ENCODE measurements around the gene CLSTN2. TPM values are rescaled to one million over a fixed set of nuclear protein-coding genes. Genes with fewer than 3 reads are reported as not detected.

The CLSTN2 gene
- total and polyA plus RNA-seq, 2 of the 4 experiments (the other 2 are of a cell fraction) = under 0.01 to 0.07 TPM

DNA sequence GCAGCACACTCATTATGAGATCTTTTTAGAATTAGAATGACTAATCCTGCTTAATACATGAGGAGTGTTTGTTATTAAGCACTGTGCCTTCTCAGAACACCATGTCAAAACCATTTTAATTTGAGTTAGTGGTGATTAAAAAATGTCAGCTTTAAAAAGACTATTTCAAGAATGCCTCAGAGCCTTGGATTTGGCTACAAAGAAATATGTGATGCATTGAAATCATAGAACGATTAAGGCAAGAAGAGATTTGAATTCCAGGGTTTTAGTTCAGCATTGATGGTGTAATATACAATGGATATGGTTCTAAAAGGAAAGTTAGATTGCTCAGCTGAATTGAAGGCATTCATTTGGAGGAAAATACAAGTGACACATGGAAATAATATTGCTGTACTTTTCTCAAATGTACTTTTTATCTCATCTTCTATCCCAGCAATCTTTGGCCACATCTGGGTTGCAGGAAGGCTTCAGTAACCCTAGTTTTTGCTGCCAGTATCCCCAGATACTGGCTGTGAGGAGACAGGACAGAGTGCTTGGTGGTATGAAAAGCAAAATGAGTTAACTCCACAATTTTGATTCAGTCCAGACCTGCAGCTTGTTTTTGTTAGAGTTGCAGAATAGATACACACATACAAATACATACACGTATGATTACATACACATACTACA is 303.8 kb downstream of the CLSTN2 start:
- no peak for DNase-seq
- Histone ChIP-seq H3K56ac (ENCODE audit: extremely low read depth, insufficient read depth, low read length) (no peak overlapping the region), H2AK5ac (ENCODE audit: low read depth, low read length) (no peak overlapping the region), H2BK15ac (ENCODE audit: low read depth, low read length) (no peak overlapping the region), H4K20me1 (ENCODE audit: insufficient read depth, low read length) (no peaks in the 10 kb centered on the region), H2AFZ (replicated peaks; ENCODE audit: low read length, poor library complexity) (no peak overlapping the region), H4K8ac (ENCODE audit: low read depth in 2 of 2, low read length in 2 of 2) (no peak overlapping the region), H3K4me1 (ENCODE audit: control insufficient read depth, insufficient read depth, low read length) (no peaks in the 10 kb centered on the region), H3K27ac (ENCODE audit: insufficient read depth, low read length) (no peak overlapping the region), H3K27me3 (ENCODE audit: control insufficient read depth, insufficient read depth, low read length) (no peaks in the 10 kb centered on the region), H3K36me3 (ENCODE audit: control insufficient read depth, insufficient read depth, low read length) (no peaks in the 10 kb centered on the region), H3K9me3 (ENCODE audit: control insufficient read depth, insufficient read depth, low read length) (no peaks in the 10 kb centered on the region), H3K9me1 (ENCODE audit: insufficient read depth, low read length) (no peaks in the 10 kb centered on the region), H3K4ac (ENCODE audit: low read depth, low read length) (no peak overlapping the region), H3K23ac (ENCODE audit: low read depth, low read length) (no peak overlapping the region), H4K5ac (ENCODE audit: low read depth, low read length) (no peak overlapping the region), H3K9ac (ENCODE audit: low read depth, low read length) (no peak overlapping the region), H2BK5ac (ENCODE audit: low read depth, low read length, poor library complexity, severe bottlenecking) (no peak overlapping the region), H3K14ac (replicated peaks; ENCODE audit: low read depth, low read length) (no peak overlapping the region), H3K4me2 (ENCODE audit: low read depth, low read length) (no peak overlapping the region), H4K91ac (ENCODE audit: insufficient read depth, low read depth, low read length) (no peak overlapping the region), H3K79me1 (ENCODE audit: low read depth in 1 of 2, low read length in 2 of 2) (no peaks in the 10 kb centered on the region), H2BK20ac (ENCODE audit: low read depth, low read length) (no peak overlapping the region), H3K4me3 (ENCODE audit: insufficient read depth, low read depth, low read length) (no peak overlapping the region), H2BK120ac (ENCODE audit: low read depth, low read length) (no peak overlapping the region), H2AK9ac (replicated peaks; ENCODE audit: low read depth, low read length, poor library complexity) (no peak overlapping the region), H3K18ac (ENCODE audit: low read depth, low read length) (no peak overlapping the region)
- POLR2A ChIA-PET (ENCODE audit: unreplicated experiment) = no interaction called here
- dilution Hi-C loops (cut with HindIII; ENCODE audit: low sequenced_read_pairs, unreplicated experiment) = no loop called here
- intact Hi-C loops (cut with micrococcal nuclease) = no loop called here
- 0% methylated on average over 1 of the region's 2 CpGs; no CpG with 5 or more reads in 1 of the 2 experiments for WGBS, 2 experiments (ENCODE audit: extremely low coverage in 2 of 2, insufficient read length in 1 of 2)
- in situ Hi-C loops (cut with MboI; ENCODE audit: low sequenced_read_pairs) = no loop called here
- CTCF ChIA-PET = no interaction called here
- no peak for TF ChIP-seq MAFK (IDR thresholded peaks at IDR 0.05; ENCODE audit: low read depth, low read length)
- TF ChIP-seq CEBPB (IDR thresholded peaks at IDR 0.05; ENCODE audit: low read depth, low read length) = no peak
- no peak for TF ChIP-seq RAD21 (IDR thresholded peaks at IDR 0.05; ENCODE audit: low read length)
- no peak for TF ChIP-seq MXI1 (IDR thresholded peaks at IDR 0.05; ENCODE audit: borderline replicate concordance, low read depth, low read length)
- TF ChIP-seq, protein P1, sequence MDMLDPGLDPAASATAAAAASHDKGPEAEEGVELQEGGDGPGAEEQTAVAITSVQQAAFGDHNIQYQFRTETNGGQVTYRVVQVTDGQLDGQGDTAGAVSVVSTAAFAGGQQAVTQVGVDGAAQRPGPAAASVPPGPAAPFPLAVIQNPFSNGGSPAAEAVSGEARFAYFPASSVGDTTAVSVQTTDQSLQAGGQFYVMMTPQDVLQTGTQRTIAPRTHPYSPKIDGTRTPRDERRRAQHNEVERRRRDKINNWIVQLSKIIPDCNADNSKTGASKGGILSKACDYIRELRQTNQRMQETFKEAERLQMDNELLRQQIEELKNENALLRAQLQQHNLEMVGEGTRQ (IDR thresholded peaks at IDR 0.05; ENCODE audit: low read depth, low read length) = no peak
- no peak for TF ChIP-seq RCOR1 (IDR thresholded peaks at IDR 0.05; ENCODE audit: insufficient replicate concordance, low read length)
- TF ChIP-seq BHLHE40 (IDR thresholded peaks at IDR 0.05; ENCODE audit: low read depth, low read length) = no peak
- TF ChIP-seq RFX5 (IDR thresholded peaks at IDR 0.05; ENCODE audit: low read depth, low read length) = no peak
- TF ChIP-seq, protein P2, sequence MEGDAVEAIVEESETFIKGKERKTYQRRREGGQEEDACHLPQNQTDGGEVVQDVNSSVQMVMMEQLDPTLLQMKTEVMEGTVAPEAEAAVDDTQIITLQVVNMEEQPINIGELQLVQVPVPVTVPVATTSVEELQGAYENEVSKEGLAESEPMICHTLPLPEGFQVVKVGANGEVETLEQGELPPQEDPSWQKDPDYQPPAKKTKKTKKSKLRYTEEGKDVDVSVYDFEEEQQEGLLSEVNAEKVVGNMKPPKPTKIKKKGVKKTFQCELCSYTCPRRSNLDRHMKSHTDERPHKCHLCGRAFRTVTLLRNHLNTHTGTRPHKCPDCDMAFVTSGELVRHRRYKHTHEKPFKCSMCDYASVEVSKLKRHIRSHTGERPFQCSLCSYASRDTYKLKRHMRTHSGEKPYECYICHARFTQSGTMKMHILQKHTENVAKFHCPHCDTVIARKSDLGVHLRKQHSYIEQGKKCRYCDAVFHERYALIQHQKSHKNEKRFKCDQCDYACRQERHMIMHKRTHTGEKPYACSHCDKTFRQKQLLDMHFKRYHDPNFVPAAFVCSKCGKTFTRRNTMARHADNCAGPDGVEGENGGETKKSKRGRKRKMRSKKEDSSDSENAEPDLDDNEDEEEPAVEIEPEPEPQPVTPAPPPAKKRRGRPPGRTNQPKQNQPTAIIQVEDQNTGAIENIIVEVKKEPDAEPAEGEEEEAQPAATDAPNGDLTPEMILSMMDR (conservative IDR thresholded peaks at IDR 0.05; ENCODE audit: low read depth, low read length) = no peak
- no peak for TF ChIP-seq NFE2L2 (IDR thresholded peaks at IDR 0.05; ENCODE audit: low read depth, low read length)
- TF ChIP-seq CHD1 (IDR thresholded peaks at IDR 0.05; ENCODE audit: low read depth, low read length) = no peak
- no peak for TF ChIP-seq POLR2A (IDR thresholded peaks at IDR 0.05; ENCODE audit: low read depth, low read length)
- no peak for TF ChIP-seq MAZ (IDR thresholded peaks at IDR 0.05; ENCODE audit: borderline replicate concordance, low read depth, low read length)
- TF ChIP-seq, protein P3, sequence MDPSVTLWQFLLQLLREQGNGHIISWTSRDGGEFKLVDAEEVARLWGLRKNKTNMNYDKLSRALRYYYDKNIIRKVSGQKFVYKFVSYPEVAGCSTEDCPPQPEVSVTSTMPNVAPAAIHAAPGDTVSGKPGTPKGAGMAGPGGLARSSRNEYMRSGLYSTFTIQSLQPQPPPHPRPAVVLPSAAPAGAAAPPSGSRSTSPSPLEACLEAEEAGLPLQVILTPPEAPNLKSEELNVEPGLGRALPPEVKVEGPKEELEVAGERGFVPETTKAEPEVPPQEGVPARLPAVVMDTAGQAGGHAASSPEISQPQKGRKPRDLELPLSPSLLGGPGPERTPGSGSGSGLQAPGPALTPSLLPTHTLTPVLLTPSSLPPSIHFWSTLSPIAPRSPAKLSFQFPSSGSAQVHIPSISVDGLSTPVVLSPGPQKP (IDR thresholded peaks at IDR 0.05; ENCODE audit: borderline replicate concordance, low read depth, low read length) = no peak
- TF ChIP-seq FOS (IDR thresholded peaks at IDR 0.05; ENCODE audit: low read depth, low read length) = no peak
- no peak for TF ChIP-seq SMC3 (IDR thresholded peaks at IDR 0.05; ENCODE audit: low read depth, low read length)
- ATAC-seq (ENCODE audit: low read depth) = no peak
- BruUV-seq (replicated peaks) = no TSS peak

Data from IMR-90 (cell line).